HG03025 (cell line): Measurements from ENCODE around the gene BCAS3.

Source experiments
- ATAC-seq: cut with Tn5 transposase; IDR thresholded peaks from one replicate; pipeline ENCODE4 v1.9.1; 2021; ENCODE audit warnings: mild to moderate bottlenecking, moderate library complexity; ENCODE audit not compliant: unreplicated experiment, low FRiP score

Gene BCAS3

DNA sequence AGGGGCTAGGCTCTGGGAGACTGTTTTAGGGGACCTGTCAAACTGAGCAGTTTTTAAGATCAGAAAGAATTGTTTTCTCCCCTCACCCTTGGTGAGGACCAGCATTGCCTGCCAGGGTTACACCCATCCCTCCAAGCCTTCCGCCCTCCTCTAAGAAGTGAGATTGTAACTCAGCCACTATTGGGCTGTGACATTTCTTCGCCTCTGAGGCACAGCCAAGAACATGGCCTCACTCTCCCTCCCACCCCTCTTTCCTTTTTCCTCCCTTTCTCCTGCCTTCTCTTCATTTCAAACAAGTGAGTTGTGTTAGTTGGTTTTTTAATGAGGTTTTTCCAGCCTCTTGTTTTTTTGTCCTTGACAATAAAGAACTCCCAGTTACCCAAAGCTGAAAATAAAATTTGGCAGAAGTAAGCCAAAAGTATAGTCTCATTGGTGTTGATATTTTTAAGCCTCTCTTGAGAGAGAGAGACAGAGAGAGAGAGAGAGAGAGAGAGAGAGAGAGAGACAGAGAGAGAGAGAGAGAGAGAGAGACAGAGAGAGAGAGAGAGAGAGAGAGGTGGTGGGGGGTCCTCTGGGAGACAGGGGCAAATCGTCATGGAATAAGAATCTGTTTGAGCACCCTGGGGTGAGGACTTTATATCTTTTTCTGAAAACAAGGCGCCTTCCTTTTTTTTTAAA, 644.8 kb downstream of the BCAS3 start:
- ATAC-seq = no peak

DNA sequence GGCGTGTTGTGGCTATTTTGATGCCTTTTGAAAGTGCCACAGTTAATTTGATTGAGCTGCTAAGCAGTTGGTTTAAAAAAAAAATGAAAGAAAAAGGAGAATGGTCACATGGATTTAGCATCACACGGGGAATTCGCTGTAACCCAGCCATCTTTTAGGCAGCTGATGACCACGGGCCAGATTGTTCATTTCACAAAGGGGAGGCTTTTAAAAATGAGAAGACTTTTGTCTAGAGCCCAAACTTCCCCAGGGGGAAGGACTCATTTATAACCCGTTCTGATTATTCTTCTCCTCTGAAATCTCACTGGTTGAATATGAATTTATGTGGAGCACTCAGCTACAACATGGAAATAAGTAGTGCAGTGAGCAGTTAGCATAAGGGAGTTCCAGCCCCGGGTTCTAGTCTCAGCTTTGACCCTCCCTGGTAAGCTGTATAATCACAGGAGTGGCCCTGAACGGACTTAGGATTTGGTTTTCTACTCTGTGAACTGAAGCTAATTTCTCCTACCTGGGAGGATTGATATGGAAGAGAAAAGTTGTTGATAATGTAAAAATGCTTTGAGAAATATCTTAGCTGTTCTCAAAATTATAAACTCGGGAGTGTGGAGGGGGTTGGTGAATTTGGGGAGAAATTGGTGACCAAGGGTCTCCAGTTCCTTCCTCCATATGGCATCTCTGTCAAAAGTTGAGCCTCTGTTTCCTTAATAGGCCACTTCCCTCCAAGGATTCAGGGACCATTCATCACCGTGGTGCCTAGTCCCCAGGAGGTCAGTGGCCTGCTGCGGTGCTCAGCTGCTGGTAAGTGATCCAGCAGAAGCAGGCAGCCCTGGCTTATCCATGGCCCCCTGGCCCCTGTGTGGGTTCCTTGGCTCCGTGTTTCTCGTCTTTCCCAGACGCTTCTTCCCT, 645.6 kb downstream of the BCAS3 start:
- no peak for ATAC-seq

DNA sequence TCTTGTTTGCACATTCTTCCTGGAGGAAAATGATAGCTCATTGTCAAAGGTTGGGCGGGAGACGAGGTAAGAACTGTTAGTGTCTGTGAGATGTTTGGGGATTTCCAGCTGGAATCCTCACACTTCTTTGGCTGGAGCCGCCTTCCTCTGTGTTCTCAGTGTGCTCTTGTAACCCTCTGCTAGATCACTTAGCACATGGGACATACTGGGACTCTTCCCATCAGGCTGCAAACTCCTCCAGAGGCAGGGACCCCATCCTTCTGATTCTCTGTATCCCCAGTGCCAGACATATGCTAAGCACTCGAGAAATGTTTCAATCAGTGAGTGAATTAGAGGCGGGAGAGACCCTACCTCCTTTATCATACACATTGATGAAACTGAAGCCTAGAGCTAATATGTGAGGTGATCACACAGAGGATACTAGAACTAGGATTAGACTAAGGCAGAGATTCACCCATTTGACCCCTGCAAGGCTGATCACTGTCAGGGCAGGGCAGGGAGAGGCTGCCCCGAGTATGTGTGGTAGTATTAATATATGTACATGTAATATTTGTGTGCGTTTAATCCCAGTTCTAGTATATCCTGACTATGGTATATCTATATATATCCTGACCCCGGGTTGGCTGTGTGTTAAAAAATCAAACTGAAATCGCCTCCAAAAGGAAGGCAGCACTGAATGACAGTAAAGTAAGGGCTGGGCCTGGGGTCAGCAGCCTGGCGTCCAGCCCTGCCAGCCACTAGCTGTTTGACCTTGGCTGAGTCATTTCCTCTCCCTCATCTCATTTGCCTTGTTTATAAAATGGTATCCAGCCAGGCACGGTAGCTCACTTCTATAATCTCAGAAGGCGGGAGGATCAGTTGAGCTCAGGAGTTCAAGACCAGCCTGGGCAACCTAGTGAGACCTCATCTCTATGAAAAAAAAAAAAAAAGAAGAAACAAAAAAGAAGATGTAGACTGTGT, 646.5 kb downstream of the BCAS3 start:
- no peak for ATAC-seq

DNA sequence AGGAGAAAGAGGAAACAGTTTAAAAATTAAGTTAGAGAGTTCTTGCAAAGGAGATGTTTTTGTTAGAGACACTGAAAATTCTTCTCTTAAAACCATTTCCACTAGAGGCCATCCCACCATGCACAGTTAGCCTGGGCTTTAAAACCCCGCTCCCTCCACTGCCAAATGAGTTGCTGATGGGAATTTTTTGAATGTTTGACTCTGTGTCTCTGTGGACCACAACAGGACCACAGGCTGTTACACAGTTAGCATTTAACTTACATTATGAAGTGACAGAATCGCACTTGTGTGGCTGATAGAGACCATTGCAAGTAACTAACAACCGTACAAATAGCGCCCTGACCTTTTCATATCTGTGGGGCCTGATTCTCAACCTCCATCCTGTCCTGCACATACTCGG, 647.3 kb downstream of the BCAS3 start:
- ATAC-seq = no peak

DNA sequence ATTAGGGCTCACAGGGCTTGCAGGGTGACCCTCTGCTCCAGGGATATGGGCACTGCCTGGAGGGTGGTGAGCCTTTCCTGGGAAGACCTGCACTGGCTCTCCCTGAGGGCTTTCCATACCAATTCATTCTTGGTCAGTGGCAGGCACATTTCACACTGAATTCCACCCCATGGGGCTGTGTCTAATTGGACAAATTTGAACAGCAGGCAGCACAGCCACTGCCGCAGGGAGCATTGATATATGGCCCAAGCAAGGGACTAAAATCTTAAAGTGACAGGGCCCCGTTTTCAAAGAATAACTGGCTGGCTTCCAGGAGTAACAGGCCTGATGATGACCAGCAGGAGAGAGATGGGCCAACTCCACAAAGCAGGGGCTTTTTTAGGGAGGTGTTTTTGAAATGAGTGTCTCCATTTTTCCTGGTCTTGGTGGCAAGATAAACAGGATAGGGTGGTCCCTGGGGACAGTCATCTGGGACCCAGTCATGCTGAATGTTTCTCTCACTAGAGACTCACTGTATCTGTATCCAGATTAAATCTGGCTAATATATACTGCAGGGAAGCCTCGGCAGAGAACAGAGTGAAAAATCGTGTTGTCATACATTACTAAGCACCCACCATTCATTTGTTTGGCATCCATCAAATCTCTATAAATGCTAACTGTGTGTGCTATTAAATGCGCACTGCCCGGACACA, 647.9 kb downstream of the BCAS3 start:
- no peak for ATAC-seq

DNA sequence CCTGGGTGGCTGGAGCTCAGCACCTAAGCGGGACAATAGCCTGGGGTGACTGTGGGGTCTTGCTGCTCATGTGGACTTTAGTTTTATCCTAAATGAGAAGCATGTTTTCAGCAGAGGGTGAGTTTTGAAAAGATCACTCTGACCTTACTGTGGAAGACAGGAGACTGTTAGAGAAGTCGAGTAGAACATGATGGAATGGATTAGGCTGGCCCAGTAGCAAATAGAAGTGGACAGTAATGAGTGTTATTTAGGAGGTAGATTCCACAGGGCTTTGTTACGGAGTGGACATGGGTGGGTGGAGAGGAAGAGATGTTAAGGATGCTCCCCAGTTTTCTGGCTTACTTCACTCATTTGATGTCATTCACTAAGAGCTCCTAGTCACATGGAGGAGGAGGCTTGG, 648.7 kb downstream of the BCAS3 start:
- ATAC-seq = no peak

DNA sequence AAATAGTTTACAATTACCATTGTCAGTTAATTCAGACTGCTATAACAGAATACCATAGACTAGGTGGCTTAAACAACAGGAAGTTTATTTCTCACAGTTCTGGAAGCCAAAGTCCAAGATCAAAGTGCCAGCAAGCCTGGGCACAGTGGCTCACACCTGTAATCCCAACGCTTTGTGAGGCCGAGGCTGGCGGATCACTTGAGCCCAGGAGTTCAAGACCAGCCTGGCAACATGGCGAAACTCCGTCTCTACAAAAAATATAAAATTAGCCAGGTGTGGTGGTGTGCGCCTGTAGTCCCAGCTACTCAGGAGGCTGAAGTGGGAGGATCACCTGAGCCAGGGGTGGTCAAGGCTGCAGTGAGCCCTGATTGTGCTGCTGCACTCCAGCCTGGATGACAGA, 650.7 kb downstream of the BCAS3 start:
- no peak for ATAC-seq

DNA sequence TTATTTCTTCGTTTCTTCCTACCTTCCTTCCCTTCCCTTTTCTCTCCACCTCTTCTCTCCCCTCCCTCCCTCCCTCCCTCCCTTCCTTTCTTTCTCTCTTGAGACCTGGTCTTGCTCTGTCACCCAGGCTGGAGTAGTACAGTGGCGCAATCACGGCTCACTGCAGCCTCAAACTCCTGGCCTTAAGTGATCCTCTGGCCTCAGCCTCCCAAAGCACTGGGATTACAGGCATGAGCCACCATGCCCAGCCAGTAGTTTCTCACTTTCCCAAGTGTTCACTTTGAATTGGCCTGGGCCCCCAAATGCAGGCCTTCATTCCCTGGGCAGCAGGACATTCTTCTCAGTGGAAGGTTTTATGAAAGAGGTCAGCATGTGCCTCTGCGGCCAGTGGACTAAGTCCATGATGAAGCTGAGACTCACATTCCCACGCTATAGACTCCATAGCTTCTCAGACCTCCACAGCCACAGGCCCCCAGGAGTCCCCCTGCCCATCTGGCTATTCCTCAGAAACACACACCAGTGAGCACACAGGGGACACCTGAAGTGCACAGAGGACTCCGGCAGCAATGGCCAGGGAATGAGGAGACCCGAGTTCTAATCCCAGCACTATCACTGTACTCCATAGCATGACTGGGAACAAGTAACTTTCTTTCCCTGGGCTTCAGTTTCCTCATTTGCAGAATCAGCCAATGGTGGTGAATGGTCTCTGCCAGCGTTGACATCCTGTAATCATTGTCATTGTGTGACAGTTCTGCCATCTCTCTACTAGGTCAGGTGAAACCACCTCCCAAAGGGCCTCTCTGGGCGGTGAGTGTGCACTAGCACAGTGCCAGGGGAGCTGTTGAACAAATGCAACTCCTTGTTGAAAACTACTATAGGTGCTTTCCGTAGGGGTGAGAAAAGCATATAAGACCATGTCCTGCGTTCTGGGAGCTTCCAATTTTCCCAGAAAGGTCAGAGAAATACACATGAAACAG, 652.8 kb downstream of the BCAS3 start:
- no peak for ATAC-seq

DNA sequence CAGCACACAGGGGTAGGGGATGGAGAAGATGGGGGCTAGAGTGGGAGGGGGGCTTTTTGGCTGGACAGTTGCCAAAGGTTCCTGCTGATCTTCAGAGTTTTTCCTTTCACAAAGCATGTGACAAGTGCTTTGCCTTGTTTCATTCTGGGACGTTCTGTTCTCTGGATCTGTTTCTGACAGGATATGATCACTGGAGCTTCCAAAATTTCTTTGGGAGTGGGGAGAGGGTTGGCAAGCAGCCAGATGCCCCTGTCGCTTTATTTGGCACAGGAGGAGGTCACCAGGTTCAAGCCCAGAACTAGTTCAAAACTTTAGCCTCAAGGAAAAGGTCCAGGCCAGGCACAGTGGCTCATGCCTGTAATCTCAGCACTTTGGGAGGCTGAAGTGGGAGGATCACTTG, 653.5 kb downstream of the BCAS3 start:
- no peak for ATAC-seq

DNA sequence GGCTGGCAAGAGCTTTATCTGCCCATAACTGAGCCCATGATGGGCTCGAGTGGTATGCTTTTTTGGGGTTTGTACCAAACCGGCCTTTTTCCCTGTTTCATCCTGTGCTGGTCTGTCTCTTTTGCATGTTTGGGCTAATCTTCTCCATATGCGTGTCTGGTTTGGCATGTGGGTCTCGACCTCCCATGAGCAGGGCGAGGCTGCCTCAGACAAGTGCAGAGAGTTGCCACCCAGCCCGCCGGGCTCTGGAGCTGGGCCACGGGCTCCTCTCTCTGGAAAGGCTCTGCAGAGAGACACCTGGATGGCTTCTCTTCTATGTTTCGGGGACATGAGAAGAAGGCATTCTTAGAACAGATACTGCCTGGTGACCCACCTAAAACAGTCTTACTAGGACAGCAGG, 654.2 kb downstream of the BCAS3 start:
- no peak for ATAC-seq

DNA sequence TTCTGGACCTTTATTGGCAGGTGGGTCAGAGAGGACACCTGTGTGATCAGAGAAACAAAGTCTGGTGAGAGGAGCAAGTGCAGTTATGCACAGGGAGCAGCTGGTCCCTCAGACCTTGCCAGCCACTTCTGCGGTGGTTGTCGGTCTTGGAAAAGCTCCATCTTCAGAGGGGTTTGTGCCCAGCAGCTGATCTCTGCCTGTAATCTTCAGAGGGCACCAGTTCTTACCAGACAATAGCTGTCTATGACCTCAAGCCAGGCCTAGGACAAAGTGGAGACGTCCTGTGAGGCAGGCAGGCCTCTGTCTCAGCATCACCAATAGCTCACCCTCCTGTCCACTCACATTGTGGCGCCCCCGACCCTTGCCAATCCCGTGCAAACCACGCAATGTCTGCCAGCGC, 655.5 kb downstream of the BCAS3 start:
- no peak for ATAC-seq

DNA sequence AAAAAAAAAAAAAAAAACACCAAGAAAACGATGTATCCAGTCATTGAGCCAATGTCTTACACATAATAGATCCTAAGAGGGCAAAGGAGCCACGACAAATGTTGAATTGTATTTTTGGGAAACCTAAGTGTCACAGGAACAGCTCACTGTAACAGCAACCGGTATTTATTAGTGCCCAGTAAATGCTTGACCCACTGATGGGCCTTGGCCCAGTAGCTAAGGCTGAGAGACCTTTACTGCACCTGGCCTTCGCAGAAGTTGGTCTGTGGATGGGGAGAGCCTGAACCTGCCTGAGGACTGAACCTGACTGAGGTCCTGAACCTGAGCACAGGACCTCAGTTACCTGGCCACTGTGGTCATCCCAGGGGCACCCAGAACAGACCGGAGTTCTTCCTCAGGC, 657.0 kb downstream of the BCAS3 start:
- no peak for ATAC-seq

DNA sequence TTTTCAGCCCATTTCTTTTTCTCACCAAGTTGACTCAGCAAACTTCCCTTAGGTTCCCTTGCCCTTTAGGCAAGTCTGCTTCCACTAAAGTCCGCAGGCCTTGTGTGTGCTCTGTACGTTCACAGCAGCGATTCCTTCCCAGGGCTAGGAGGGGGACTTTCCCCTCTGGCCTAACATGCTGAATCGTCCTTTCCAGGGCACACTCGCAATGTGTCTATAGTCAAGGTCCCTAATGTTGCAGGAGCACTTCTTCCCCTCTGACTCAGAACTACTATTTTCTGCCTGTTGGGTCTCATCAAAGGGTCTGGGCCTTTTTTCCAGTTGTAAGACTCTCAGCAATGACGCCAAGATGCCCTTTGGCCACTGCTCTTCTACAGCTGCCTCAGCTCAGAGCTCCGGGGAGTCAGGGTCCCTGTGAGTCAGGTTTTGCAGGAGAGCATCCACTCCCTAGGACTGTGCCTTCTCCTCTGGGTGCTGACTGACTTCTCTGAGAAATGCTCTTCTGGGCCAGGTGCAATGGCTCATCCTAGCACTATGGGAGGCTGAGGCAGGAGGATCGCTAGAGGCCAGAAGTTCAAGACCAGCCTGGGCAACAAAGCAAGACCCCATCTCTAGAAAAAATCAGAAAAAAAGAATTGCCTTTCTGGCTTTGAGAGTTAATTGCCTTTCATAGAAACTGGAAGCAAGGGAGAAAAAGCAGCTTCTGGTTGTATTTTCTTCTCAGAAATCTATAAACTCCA, 657.6 kb downstream of the BCAS3 start:
- ATAC-seq = no peak

DNA sequence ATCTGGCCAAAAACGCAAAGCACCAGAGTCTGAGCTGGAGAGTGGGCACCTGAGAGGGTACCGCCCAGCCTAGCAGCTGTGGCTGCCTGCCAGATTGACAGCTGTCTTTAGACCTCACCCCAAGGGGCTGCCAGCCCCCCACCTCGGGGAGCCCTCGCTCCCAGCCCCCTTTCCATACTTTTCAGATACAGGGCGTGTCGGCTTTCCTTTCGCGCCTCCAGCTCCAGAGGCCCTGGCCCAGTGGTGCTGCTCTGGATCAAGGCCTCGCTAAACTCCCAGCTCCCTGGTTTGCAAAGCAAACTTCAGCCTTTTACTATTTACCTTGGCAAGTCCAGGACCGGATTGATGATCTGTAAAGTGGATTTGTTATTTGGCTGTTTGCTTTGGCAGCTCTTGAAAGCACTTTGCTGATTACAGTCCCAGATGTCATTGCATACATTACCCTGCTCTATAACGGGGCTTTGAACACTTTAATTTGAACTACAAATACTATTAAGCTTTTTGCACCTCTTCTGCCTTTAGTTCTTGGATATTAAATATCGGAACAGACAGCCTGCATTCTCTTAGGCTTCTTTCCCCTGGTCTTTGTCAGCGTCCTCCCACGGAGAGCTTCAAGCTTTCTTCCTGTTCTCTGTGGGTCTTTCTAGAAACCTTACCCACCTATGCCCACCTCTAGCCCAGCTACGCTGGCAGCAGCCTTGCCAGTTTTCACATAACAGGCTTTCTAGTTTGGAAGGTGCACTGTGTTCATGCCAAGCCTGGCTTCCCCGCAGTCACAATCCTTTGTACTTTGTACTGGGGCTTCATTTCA, 658.4 kb downstream of the BCAS3 start:
- no peak for ATAC-seq

DNA sequence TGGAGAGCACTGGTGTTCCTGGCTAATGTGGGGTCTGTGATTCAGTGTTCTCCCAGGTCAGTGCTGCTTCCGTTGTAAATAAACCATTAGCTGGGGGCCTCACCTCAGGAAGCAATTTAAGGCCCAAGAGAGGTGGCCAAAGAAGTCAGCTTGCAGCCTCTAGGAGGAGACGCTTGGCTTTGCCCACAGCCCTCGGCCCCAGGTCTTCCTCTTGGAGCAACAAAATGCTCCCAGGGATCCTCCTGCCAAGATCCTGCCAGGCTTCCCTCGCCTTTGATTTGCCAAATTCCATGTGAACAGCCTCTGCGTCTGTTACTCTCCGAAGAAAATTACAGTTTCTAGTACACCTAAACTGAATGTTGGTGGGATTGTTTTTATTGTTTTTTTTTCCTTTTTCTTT, 659.6 kb downstream of the BCAS3 start:
- ATAC-seq = no peak

DNA sequence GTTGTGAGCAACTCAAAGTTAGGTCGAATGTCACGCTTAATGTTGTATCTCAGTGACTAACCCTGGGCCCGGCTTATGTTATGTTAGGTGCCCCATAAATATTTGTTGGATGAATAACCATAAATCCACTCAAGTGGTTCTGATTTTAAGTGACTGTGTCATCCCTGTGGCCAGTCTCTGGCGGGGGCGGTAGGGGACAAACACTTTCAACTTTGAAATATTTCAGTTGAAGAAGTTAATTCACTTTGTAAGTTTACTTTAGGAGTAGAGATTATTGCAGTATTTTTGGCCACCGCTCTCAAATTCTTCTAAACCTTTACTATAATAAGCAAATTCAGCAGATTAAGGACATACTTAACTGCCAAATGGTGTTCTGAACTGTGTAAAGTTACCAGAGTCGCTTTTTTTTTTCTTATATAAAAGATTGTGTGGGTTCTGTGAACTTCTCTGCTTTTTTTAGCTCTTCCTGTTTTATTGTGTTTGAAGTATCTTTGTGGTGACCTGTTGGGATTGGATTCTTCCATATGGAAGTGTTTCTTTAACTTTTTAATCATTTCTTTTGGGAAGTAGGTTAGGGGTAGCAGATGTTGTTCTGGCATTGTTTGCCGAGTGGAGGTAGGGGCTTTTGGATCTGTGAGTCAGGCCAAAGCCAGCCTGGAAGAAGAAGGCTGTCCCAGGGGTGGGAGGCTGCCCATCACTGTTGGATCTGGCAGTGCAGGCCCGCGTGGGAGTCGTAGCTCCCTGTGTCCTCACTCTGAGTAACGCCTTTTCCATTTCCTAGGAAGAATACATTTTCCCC, 660.5 kb downstream of the BCAS3 start:
- ATAC-seq = no peak
